DOHH2 (cell line): ENCODE data around the gene MAP2.

Experiments used
- EZH2phosphoT487 ChIP-seq: fragments of 200-600 bp; sonication (generic); IDR thresholded peaks from 2 replicates; pipeline ENCODE4 v1.6.1; 2017; ENCODE audit warnings: borderline replicate concordance, mild to moderate bottlenecking, antibody characterized with exemption, low read length, moderate library complexity, mixed read lengths
- TF ChIP-seq, protein P1 (sequence below): fragments of 200-600 bp; sonication (generic); IDR thresholded peaks from one replicate; pipeline ENCODE4 v1.5.1; 2014; ENCODE audit warnings: antibody characterized with exemption, mild to moderate bottlenecking, low read depth, low read length; ENCODE audit not compliant: poor library complexity, severe bottlenecking

- TF ChIP-seq, protein P1, sequence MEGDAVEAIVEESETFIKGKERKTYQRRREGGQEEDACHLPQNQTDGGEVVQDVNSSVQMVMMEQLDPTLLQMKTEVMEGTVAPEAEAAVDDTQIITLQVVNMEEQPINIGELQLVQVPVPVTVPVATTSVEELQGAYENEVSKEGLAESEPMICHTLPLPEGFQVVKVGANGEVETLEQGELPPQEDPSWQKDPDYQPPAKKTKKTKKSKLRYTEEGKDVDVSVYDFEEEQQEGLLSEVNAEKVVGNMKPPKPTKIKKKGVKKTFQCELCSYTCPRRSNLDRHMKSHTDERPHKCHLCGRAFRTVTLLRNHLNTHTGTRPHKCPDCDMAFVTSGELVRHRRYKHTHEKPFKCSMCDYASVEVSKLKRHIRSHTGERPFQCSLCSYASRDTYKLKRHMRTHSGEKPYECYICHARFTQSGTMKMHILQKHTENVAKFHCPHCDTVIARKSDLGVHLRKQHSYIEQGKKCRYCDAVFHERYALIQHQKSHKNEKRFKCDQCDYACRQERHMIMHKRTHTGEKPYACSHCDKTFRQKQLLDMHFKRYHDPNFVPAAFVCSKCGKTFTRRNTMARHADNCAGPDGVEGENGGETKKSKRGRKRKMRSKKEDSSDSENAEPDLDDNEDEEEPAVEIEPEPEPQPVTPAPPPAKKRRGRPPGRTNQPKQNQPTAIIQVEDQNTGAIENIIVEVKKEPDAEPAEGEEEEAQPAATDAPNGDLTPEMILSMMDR: no peak
- no peak for TF ChIP-seq EZH2phosphoT487
Observed at GRCh38 chr2:209601497-209601896, 177.7 kb downstream of the MAP2 start.
